Measurements from ENCODE around the gene HNRNPA3.

HNRNPA3 gene

GRCh38 chr2:177235855-177236437, 23.4 kb downstream of the HNRNPA3 start:
- no CpG with 5 or more reads among the region's 6 CpGs for WGBS (ENCODE audit: extremely low coverage, insufficient coverage, insufficient read length)

GRCh38 chr2:177237932-177238331, 25.3 kb downstream of the HNRNPA3 start:
- no peak for DNase-seq
- H3K36me3 ChIP-seq (ENCODE audit: control insufficient read depth in 1 of 2, insufficient read depth in 2 of 2, low read length in 2 of 2) = peaks cover 5 to 8% of the 10 kb centered on the region in 2 experiments
- peak overlapping the region; percentile 86 for H3K4ac ChIP-seq (ENCODE audit: low read depth, low read length)
- no peak overlapping the region for H2BK120ac ChIP-seq (ENCODE audit: insufficient read depth, low read length, poor library complexity)
- H4K12ac ChIP-seq (ENCODE audit: low read depth, low read length) = no peak overlapping the region
- no CpG with 5 or more reads among the region's 2 CpGs for WGBS (ENCODE audit: extremely low coverage, insufficient coverage, insufficient read length)
- no peaks in the 10 kb centered on the region for H3K9me3 ChIP-seq (ENCODE audit: insufficient read depth, low read depth, low read length)
- no peak overlapping the region for H2AFZ ChIP-seq (ENCODE audit: insufficient read depth, low read length, poor library complexity)
- no peak overlapping the region for H4K8ac ChIP-seq (ENCODE audit: low read depth, low read length)
- no peak overlapping the region for H3K9ac ChIP-seq (ENCODE audit: low read length)
- H3K27me3 ChIP-seq (ENCODE audit: insufficient read depth, low read length) = no peaks in the 10 kb centered on the region
- H3K23ac ChIP-seq (ENCODE audit: low read length) = no peak overlapping the region
- H3K14ac ChIP-seq (ENCODE audit: low read length) = no peak overlapping the region
- no peak overlapping the region for H3K4me2 ChIP-seq (ENCODE audit: low read length)
- H3K79me1 ChIP-seq (ENCODE audit: low read length) = peaks cover 7% of the 10 kb centered on the region
- H3K18ac ChIP-seq (ENCODE audit: low read length) = no peak overlapping the region
- peaks cover 9 to 10% of the 10 kb centered on the region in 2 experiments for H3K4me1 ChIP-seq (ENCODE audit: control insufficient read depth in 1 of 2, insufficient read depth in 2 of 2, low read length in 2 of 2)
- H3K4me3 ChIP-seq (ENCODE audit: low read depth, low read length) = no peak overlapping the region
- no peak overlapping the region for H2BK12ac ChIP-seq (ENCODE audit: low read length)
- H4K91ac ChIP-seq (ENCODE audit: low read depth, low read length) = no peak overlapping the region
- H2BK5ac ChIP-seq (ENCODE audit: low read depth, low read length, poor library complexity) = no peak overlapping the region
- H3K79me2 ChIP-seq (ENCODE audit: control insufficient read depth, insufficient read depth, low read length, poor library complexity) = peaks cover 25% of the 10 kb centered on the region
- H3K27ac ChIP-seq (ENCODE audit: low read depth, low read length) = no peak overlapping the region
- H2AK5ac ChIP-seq (ENCODE audit: low read length) = no peak overlapping the region

More at GRCh38 chr2:177235855-177236437, 23.4 kb downstream of the HNRNPA3 start:
- no peak overlapping the region for H3K23ac ChIP-seq (ENCODE audit: low read length)
- peak overlapping the region; percentile 30 for H2BK12ac ChIP-seq (ENCODE audit: low read length)
- H3K9ac ChIP-seq (ENCODE audit: low read length) = no peak overlapping the region
- no peak overlapping the region for H3K27ac ChIP-seq (ENCODE audit: low read depth, low read length)
- no peaks in the 10 kb centered on the region for H3K27me3 ChIP-seq (ENCODE audit: insufficient read depth, low read length)
- no peak overlapping the region for H3K14ac ChIP-seq (ENCODE audit: low read length)
- no peak overlapping the region for H3K18ac ChIP-seq (ENCODE audit: low read length)
- H4K12ac ChIP-seq (ENCODE audit: low read depth, low read length) = no peak overlapping the region
- H3K9me3 ChIP-seq (ENCODE audit: insufficient read depth, low read depth, low read length) = no peaks in the 10 kb centered on the region
- no peak overlapping the region for H2BK5ac ChIP-seq (ENCODE audit: low read depth, low read length, poor library complexity)
- no peak overlapping the region for H2AFZ ChIP-seq (ENCODE audit: insufficient read depth, low read length, poor library complexity)
- H3K4me2 ChIP-seq (ENCODE audit: low read length) = no peak overlapping the region
- H3K79me1 ChIP-seq (ENCODE audit: low read length) = no peaks in the 10 kb centered on the region
- no peak overlapping the region for H2BK120ac ChIP-seq (ENCODE audit: insufficient read depth, low read length, poor library complexity)
- peak overlapping the region; percentile 97 for H3K4ac ChIP-seq (ENCODE audit: low read depth, low read length)
- peak overlapping the region; percentile 23 for H2AK5ac ChIP-seq (ENCODE audit: low read length)
- H4K8ac ChIP-seq (ENCODE audit: low read depth, low read length) = no peak overlapping the region
- H3K4me3 ChIP-seq (ENCODE audit: low read depth, low read length) = no peak overlapping the region
- H4K91ac ChIP-seq (ENCODE audit: low read depth, low read length) = no peak overlapping the region
- DNase-seq = no peak
- peaks cover 21% of the 10 kb centered on the region for H3K79me2 ChIP-seq (ENCODE audit: control insufficient read depth, insufficient read depth, low read length, poor library complexity)
- H3K36me3 ChIP-seq (ENCODE audit: control insufficient read depth in 1 of 2, insufficient read depth in 2 of 2, low read length in 2 of 2) = peaks cover 10 to 19% of the 10 kb centered on the region in 2 experiments
- peaks cover 5 to 8% of the 10 kb centered on the region in 2 experiments for H3K4me1 ChIP-seq (ENCODE audit: control insufficient read depth in 1 of 2, insufficient read depth in 2 of 2, low read length in 2 of 2)

- no CpG with 5 or more reads among the region's 6 CpGs for WGBS (ENCODE audit: extremely low coverage, insufficient coverage, insufficient read length)
- no peak overlapping the region for H3K9ac ChIP-seq (ENCODE audit: low read length)
Measured at GRCh38 chr2:177239053-177239452, 26.5 kb downstream of the HNRNPA3 start.

GRCh38 chr2:177239932-177240630, 27.5 kb downstream of the HNRNPA3 start:
- H3K9ac ChIP-seq (ENCODE audit: low read length) = no peak overlapping the region
- peaks cover 31% of the 10 kb centered on the region for H3K79me2 ChIP-seq (ENCODE audit: control insufficient read depth, insufficient read depth, low read length, poor library complexity)
- peak overlapping the region; percentile 35 for H3K18ac ChIP-seq (ENCODE audit: low read length)
- H3K23ac ChIP-seq (ENCODE audit: low read length) = no peak overlapping the region
- H3K4ac ChIP-seq (ENCODE audit: low read depth, low read length) = peak overlapping the region; percentile 86
- H2BK5ac ChIP-seq (ENCODE audit: low read depth, low read length, poor library complexity) = no peak overlapping the region
- no peak overlapping the region for H3K4me3 ChIP-seq (ENCODE audit: low read depth, low read length)
- no peaks in the 10 kb centered on the region for H3K27me3 ChIP-seq (ENCODE audit: insufficient read depth, low read length)
- H3K36me3 ChIP-seq (ENCODE audit: control insufficient read depth in 1 of 2, insufficient read depth in 2 of 2, low read length in 2 of 2) = peaks cover 5 to 7% of the 10 kb centered on the region in 2 experiments
- H3K14ac ChIP-seq (ENCODE audit: low read length) = no peak overlapping the region
- H4K12ac ChIP-seq (ENCODE audit: low read depth, low read length) = no peak overlapping the region
- H3K79me1 ChIP-seq (ENCODE audit: low read length) = peaks cover 17% of the 10 kb centered on the region
- peaks cover 16 to 22% of the 10 kb centered on the region in 2 experiments for H3K4me1 ChIP-seq (ENCODE audit: control insufficient read depth in 1 of 2, insufficient read depth in 2 of 2, low read length in 2 of 2)
- H2AK5ac ChIP-seq (ENCODE audit: low read length) = no peak overlapping the region
- no CpG with 5 or more reads among the region's 5 CpGs for WGBS (ENCODE audit: extremely low coverage, insufficient coverage, insufficient read length)
- no peak overlapping the region for H4K8ac ChIP-seq (ENCODE audit: low read depth, low read length)
- no peak overlapping the region for H2BK120ac ChIP-seq (ENCODE audit: insufficient read depth, low read length, poor library complexity)
- no peaks in the 10 kb centered on the region for H3K9me3 ChIP-seq (ENCODE audit: insufficient read depth, low read depth, low read length)
- DNase-seq = peak in 1 of 2 donors; percentile 37
- H4K91ac ChIP-seq (ENCODE audit: low read depth, low read length) = no peak overlapping the region
- H3K27ac ChIP-seq (ENCODE audit: low read depth, low read length) = no peak overlapping the region
- H3K4me2 ChIP-seq (ENCODE audit: low read length) = no peak overlapping the region
- H2BK12ac ChIP-seq (ENCODE audit: low read length) = no peak overlapping the region
- peak overlapping the region; percentile 0 for H2AFZ ChIP-seq (ENCODE audit: insufficient read depth, low read length, poor library complexity)

More at GRCh38 chr2:177239053-177239452, 26.5 kb downstream of the HNRNPA3 start:
- H3K27me3 ChIP-seq (ENCODE audit: insufficient read depth, low read length) = no peaks in the 10 kb centered on the region
- no peak overlapping the region for H2BK12ac ChIP-seq (ENCODE audit: low read length)
- peaks cover 13% of the 10 kb centered on the region for H3K79me1 ChIP-seq (ENCODE audit: low read length)
- no peak overlapping the region for H2BK120ac ChIP-seq (ENCODE audit: insufficient read depth, low read length, poor library complexity)
- no peak overlapping the region for H4K91ac ChIP-seq (ENCODE audit: low read depth, low read length)
- no peak overlapping the region for H3K4me2 ChIP-seq (ENCODE audit: low read length)
- H3K79me2 ChIP-seq (ENCODE audit: control insufficient read depth, insufficient read depth, low read length, poor library complexity) = peaks cover 27% of the 10 kb centered on the region
- peaks cover 5 to 8% of the 10 kb centered on the region in 2 experiments for H3K36me3 ChIP-seq (ENCODE audit: control insufficient read depth in 1 of 2, insufficient read depth in 2 of 2, low read length in 2 of 2)
- H3K23ac ChIP-seq (ENCODE audit: low read length) = no peak overlapping the region
- no peaks in the 10 kb centered on the region for H3K9me3 ChIP-seq (ENCODE audit: insufficient read depth, low read depth, low read length)
- no peak overlapping the region for H3K14ac ChIP-seq (ENCODE audit: low read length)
- no peak overlapping the region for H2BK5ac ChIP-seq (ENCODE audit: low read depth, low read length, poor library complexity)
- no peak overlapping the region for H4K12ac ChIP-seq (ENCODE audit: low read depth, low read length)
- peaks cover 14 to 18% of the 10 kb centered on the region in 2 experiments for H3K4me1 ChIP-seq (ENCODE audit: control insufficient read depth in 1 of 2, insufficient read depth in 2 of 2, low read length in 2 of 2)
- DNase-seq = no peak
- H3K18ac ChIP-seq (ENCODE audit: low read length) = no peak overlapping the region
- no peak overlapping the region for H4K8ac ChIP-seq (ENCODE audit: low read depth, low read length)
- no peak overlapping the region for H3K27ac ChIP-seq (ENCODE audit: low read depth, low read length)
- no peak overlapping the region for H2AK5ac ChIP-seq (ENCODE audit: low read length)
- no peak overlapping the region for H3K4me3 ChIP-seq (ENCODE audit: low read depth, low read length)
- peak overlapping the region; percentile 72 for H3K4ac ChIP-seq (ENCODE audit: low read depth, low read length)
- H2AFZ ChIP-seq (ENCODE audit: insufficient read depth, low read length, poor library complexity) = no peak overlapping the region

All from trophoblast cell (in vitro differentiated cells and primary cell).